ENCODE measurements around the gene ARSG.
"Not testable (repeated sequence)": the region's sequence is repeated elsewhere in the genome, so short reads cannot be mapped to it uniquely, and the experiment has no call there.

The ARSG gene

DNA sequence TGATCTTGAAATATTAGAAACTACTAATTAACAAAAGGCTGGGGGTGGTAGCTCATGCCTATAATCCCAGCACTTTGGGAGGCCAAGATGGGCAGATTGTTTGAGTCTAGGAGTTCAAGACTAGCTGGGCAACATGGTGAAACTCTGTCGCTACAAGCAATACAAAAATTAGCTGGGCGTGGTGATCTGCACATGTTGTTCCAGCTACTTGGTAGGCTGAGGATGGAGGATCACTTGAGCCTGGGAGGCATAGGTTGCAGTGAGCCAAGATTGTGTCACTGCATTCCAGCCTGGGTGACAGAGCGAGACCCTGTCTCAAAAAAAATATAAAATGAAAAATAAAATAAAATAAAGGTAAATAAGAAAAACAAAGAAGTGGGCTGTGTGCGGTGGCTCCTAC lies 66.6 kb downstream of the ARSG start:
- DNase-seq: no peak
- Histone ChIP-seq H3K36me3 (no peaks in the 10 kb centered on the region), H3K27me3 (ENCODE audit: insufficient read depth, low read depth, severe bottlenecking) (no peaks in the 10 kb centered on the region), H3K27ac (no peak overlapping the region), H3K4me3 (ENCODE audit: low read depth, low read length) (no peak overlapping the region), H3K9me3 (ENCODE audit: severe bottlenecking) (peaks cover 4% of the 10 kb centered on the region)
- TF ChIP-seq, protein P1, sequence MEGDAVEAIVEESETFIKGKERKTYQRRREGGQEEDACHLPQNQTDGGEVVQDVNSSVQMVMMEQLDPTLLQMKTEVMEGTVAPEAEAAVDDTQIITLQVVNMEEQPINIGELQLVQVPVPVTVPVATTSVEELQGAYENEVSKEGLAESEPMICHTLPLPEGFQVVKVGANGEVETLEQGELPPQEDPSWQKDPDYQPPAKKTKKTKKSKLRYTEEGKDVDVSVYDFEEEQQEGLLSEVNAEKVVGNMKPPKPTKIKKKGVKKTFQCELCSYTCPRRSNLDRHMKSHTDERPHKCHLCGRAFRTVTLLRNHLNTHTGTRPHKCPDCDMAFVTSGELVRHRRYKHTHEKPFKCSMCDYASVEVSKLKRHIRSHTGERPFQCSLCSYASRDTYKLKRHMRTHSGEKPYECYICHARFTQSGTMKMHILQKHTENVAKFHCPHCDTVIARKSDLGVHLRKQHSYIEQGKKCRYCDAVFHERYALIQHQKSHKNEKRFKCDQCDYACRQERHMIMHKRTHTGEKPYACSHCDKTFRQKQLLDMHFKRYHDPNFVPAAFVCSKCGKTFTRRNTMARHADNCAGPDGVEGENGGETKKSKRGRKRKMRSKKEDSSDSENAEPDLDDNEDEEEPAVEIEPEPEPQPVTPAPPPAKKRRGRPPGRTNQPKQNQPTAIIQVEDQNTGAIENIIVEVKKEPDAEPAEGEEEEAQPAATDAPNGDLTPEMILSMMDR (IDR thresholded peaks at IDR 0.05; ENCODE audit: low read depth, low read length): no peak

DNA sequence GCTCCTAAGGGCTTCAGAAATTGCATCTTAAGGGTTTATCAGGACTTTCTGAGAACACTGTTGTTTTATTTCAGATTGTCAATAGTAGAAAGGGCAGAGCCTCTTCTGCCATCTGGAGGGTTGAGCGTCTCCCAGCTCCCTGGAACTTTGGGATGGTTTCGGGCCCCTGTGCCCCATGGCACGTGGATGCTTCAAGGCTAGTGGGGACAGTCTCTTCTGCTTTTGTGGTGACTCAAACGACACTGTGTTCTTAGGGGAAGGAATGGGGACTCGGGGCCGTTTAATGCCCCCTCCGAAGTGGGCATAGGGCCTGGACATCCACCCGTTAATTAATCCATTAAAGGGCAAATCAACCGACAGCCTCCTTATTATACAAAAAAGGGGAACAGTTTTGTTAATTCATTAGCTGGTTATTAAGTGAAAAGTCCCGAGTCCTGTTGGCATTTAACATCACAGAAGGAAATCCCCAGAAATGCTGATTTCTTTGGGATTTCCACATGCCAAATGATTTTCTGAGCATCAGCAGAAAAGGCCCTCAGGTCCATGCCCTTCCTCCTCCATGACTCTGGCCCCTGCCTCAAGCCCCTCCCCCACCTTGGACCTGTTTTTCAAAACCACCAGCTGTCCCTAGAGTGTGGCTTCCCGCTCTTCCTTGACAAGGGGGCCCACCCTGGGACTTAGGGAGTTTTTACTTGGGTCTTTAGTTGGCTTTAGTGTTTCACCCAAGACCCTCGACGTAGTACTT lies 68.7 kb downstream of the ARSG start:
- no peak overlapping the region; the same call in 1 of the 2 replicates for H3K27ac ChIP-seq
- no peaks in the 10 kb centered on the region for H3K36me3 ChIP-seq
- H3K4me3 ChIP-seq (ENCODE audit: low read depth, low read length): no peak overlapping the region
- TF ChIP-seq, protein P1 (IDR thresholded peaks at IDR 0.05; ENCODE audit: low read depth, low read length): no peak
- no peaks in the 10 kb centered on the region for H3K27me3 ChIP-seq (ENCODE audit: insufficient read depth, low read depth, severe bottlenecking)
- DNase-seq: peak; percentile 36
- peaks cover 4% of the 10 kb centered on the region for H3K9me3 ChIP-seq (ENCODE audit: severe bottlenecking)

DNA sequence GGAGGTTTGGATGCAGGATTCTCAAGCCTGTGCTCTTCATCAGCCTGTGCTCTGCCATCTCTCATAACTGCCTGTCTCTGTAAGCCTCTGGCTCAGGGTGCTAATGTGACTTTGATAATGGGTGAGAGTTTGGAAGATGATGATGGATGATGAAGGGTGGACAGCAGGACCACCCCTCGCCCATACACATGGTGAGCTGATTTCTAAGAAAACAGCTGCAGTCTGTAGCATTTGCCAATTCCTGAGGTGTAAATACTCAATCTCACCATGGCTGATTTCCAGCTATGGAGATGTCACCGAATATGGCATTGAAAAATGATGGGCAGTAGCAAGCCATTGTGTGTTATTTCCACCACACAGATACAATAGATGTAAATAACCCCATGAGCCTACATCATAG lies 74.2 kb downstream of the ARSG start:
- DNase-seq: no peak
- Histone ChIP-seq H3K27ac (no peak overlapping the region), H3K36me3 (no peaks in the 10 kb centered on the region), H3K9me3 (ENCODE audit: severe bottlenecking) (peaks cover 4% of the 10 kb centered on the region), H3K4me3 (ENCODE audit: low read depth, low read length) (no peak overlapping the region), H3K27me3 (ENCODE audit: insufficient read depth, low read depth, severe bottlenecking) (no peaks in the 10 kb centered on the region)
- TF ChIP-seq, protein P1 (IDR thresholded peaks at IDR 0.05; ENCODE audit: low read depth, low read length): no peak

DNA sequence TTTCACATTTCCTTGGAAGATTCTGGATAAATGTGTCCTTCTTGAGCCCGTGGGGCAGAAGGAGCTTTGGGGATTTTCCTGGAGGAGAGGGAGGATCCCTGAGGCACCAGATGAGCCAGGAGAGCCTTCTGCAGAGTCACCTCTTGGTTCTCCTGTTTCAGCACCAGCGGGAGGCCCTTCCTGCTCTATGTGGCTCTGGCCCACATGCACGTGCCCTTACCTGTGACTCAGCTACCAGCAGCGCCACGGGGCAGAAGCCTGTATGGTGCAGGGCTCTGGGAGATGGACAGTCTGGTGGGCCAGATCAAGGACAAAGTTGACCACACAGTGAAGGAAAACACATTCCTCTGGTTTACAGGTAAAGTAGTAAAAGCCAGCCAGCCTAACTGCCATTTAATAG lies 77.1 kb downstream of the ARSG start:
- peak; percentile 39 for DNase-seq
- H3K27ac ChIP-seq: no peak overlapping the region
- H3K36me3 ChIP-seq: no peaks in the 10 kb centered on the region
- TF ChIP-seq, protein P1 (IDR thresholded peaks at IDR 0.05; ENCODE audit: low read depth, low read length): no peak
- H3K4me3 ChIP-seq (ENCODE audit: low read depth, low read length): no peak overlapping the region
- H3K9me3 ChIP-seq (ENCODE audit: severe bottlenecking): no peaks in the 10 kb centered on the region
- no peaks in the 10 kb centered on the region for H3K27me3 ChIP-seq (ENCODE audit: insufficient read depth, low read depth, severe bottlenecking)

DNA sequence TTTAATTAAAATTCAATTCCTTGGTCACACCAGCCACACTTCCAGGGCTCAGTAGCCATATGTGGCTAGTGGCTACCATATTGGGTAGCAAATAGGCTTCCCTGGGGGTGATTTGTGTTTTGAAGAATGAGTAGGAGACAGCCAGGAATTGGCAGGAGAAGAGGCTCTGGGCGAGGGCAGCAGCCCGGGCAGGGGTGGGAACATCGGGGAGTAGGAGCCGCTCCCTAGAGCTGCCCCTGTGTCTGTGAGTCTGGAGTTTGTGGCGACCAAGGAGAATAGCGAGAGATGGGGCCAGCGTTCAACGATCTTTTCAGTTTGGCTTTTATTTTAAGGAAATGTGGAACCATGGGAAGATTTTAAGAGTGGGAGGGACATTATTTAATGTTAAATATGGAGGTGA lies 84.3 kb downstream of the ARSG start:
- TF ChIP-seq, protein P1 (IDR thresholded peaks at IDR 0.05; ENCODE audit: low read depth, low read length): no peak
- Histone ChIP-seq H3K4me3 (ENCODE audit: low read depth, low read length) (no peak overlapping the region), H3K27ac (no peak overlapping the region), H3K9me3 (ENCODE audit: severe bottlenecking) (no peaks in the 10 kb centered on the region), H3K36me3 (no peaks in the 10 kb centered on the region), H3K27me3 (ENCODE audit: insufficient read depth, low read depth, severe bottlenecking) (no peaks in the 10 kb centered on the region)
- no peak for DNase-seq

DNA sequence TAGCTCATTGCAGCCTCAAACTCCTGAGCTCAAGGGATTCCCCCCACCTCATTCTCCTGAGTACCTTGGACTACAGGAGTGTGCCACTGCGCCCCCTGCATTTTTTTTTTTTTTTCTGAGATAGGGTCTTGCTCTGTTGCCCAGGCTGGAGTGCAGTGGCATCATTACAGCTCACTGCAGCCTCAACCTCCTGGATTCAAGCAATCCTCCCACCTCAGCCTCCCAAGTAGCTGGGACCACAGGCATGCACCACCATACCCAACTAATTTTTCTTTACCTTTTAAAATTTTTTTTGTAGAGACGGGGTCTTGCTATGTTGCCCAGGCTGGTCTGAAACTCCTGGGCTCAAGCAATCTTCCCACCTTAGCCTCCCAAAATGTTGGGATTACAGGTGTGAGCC lies 84.9 kb downstream of the ARSG start:
- not testable (repeated sequence) for DNase-seq; H3K4me3 ChIP-seq (ENCODE audit: low read depth, low read length)

More for the DNA sequence above, 84.9 kb downstream of the ARSG start:
- H3K27me3 ChIP-seq (ENCODE audit: insufficient read depth, low read depth, severe bottlenecking); H3K36me3 ChIP-seq; H3K9me3 ChIP-seq (ENCODE audit: severe bottlenecking); H3K27ac ChIP-seq: not testable (repeated sequence)
